HCEC 1CT (cell line): Measurements from ENCODE around the gene IRF2.

Experiments used
- DNase-seq: peaks from one replicate; pipeline ENCODE4 v3.0.0-alpha.2; 2017

IRF2 gene

DNA sequence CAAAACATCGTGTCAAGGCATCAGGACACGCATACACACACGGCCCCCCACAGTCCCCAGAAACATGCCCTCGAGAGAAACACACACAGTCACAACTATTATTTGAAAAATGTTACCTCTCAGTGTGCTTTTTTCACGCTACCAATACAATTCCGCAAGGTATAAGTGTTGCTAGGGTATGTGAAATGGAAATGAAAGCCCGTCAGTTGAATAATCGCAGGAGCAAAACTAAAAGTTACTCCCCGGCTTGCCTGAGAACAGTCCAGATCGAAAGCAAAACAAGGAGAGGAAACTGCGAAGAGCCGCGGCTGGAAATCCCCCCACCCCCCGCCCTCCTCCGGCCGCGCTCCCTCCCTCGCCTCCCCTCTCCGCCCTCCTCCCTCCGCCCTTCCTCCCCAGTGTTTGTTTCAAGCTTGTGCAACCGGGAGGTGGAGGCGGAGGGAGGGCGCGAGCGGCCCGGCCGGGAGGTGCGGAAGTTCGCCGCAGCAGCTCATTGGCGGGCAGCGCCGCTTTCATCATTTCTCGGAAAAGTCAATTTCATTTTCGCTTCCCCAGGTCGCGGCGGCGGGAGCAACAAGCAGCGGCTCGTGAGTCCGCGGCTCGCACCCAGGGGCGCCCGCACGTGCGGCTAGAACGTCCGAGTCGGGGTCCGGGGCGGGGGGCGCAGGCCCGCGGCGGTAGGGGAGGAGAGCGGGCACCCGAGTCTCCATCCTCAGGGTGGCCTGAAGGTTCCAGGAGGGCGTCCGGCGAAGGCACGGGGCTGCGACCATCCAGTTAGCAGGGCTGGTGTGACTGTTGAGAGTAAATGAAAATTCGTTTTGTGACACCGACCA is at the start of gene IRF2:
IRF2 (minus strand) TSS at position 288 of the 833 bp plus-strand sequence. CDS start 45,486 bp downstream, outside the sequence.
- DNase-seq = peak; percentile 89

- DNase-seq = no peak
Measured at GRCh38 chr4:184515606-184516005, 41.3 kb upstream of the IRF2 start.

DNA sequence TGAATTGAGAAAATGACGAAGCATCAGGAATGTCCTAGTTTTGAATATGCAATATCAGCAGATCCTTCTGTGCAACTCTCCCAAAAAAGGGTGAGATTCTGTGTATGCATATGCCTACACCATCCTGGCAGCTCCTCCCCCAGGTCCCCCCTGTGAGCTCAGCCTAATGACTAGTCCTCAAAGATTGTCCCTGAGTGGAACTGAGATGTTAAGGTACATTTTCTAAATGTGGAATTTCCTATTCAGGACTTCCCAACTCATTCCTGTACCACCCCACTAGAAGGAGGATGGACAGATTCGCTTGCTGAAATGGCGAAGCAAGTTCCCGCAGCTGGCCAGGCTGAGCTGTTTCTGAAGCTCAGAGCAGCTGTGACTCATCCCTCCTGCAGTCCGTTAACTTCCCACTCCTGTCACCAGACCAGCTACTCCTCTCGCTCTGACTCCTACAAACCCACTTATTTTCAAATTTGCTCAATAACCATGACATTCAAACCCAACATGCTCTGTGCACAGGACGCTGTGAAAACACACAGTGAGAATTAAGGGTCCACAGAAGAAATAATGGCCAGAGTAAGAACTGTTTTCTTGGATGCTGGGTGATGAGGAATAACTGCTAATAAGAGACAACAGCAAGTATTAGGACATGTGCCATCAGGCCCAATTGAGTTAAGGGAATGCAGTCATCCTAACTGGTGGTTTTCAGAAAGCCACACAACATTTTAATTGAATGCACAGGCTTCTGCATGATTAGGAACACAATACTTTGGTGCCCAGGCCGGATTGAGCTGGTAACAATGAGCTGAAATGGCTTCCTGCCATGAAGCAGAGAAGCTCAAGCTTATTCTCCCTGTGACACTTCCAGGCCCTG is 40.0 kb upstream of the IRF2 start:
- peak; percentile 75 for DNase-seq

GRCh38 chr4:184513802-184514120 is 39.4 kb upstream of the IRF2 start:
- peak; percentile 43 for DNase-seq

- no peak for DNase-seq
Measured at GRCh38 chr4:184511156-184511555, 36.8 kb upstream of the IRF2 start.

DNA sequence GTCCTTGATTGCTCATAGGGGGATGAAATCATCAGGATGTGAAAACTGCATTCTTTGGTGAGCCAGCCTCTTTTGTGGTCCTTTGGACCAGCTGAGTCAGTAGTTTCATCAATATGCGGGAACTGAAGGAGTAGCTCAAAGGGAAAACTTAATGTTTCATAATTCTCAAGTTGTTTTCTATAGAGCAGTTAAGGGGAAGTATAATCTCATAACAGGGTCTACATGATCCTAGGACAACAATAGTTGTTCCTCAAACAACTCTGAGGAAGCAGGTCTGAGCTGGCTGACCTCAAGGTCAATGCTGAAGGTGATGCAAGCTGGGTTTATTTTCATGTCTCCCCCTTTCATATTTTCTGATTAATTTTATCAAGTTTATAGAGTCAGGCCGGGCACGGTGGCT is 36.1 kb upstream of the IRF2 start:
- DNase-seq = no peak

GRCh38 chr4:184506527-184507121 is 32.3 kb upstream of the IRF2 start:
- DNase-seq = no peak

DNA sequence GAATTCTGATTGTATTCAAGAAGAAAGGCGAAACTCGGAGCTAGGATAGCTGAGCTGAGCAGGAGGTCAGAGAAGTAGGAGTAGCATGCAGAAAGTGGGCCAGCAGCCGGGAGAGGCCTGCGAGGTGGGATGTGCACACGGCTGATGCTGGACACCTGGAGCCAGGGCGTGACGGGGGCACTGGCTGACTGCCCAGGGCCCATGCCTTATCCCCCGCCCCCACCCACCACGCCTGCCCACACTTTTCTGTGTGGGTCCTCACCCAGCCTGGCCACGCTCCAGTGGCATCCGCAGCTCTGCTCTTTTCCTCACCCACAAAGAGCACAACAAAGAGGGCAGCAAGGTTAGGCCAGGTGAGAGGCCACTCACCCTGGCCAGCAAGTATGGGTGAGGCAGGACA is 30.0 kb upstream of the IRF2 start:
- no peak for DNase-seq

DNA sequence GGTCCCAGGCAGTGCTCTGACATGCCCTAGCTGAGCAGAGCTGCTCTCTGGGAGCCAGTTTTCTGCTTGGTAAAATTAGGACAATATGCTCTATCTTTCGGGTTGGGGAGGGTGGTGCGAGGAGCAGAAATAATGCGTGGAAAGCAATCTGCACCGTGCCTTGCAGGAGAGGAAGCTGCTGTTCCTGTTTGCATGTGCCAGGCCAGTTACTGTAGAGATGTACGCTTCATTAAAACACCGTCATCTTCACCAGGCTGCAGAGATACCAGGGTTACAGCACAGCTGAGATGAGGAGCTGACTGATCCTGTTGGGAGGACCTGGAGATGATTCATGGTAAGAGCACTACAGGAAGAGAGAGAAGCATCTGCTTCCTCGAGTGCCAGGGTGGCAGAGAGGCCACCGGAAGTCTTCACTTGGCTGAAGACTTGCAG is 29.5 kb upstream of the IRF2 start:
- DNase-seq = no peak

DNA sequence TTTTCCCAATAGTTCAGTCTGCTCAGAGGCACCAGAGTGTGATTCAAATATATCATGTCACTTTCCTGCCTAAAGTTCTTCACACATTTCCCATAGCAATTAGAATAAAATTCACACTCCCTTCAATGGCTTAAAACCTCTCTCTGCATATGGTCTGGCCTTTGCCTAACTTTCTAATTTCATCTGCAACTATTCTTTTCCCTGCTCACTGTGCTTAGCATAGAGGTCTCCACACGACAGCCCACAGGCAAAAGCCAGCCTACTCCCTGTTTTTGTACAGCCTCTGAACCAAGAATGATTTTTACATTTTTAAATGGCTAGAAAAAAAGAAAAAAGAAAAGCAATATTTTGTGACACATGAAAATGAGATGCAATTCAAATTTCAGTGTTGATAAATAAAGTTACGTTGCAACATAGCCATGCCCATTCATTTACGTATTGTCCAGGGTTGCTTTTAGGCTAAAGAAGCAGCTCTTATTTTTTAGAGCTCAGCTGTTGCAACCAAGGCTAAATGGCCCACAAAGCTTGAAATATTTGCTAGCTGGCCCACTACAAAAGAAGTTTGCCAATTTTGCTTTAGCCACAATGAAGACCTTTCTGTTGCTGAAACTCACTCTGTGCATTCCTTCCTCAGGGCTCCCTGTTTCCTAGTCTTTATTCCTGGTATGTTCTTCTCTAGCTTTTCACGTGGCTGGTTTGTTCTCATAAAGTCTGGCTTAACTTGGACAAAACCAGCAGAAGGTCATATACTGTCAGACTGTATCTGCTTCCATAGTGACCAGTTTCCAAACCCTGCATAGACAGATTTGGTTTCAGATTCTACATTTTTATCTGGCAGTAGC is 26.6 kb upstream of the IRF2 start:
- no peak for DNase-seq

GRCh38 chr4:184499996-184500395 is 25.6 kb upstream of the IRF2 start:
- no peak for DNase-seq

- DNase-seq = no peak
Measured at GRCh38 chr4:184498598-184498997, 24.2 kb upstream of the IRF2 start.

- no peak for DNase-seq
Measured at GRCh38 chr4:184489771-184490170, 15.4 kb upstream of the IRF2 start.

DNA sequence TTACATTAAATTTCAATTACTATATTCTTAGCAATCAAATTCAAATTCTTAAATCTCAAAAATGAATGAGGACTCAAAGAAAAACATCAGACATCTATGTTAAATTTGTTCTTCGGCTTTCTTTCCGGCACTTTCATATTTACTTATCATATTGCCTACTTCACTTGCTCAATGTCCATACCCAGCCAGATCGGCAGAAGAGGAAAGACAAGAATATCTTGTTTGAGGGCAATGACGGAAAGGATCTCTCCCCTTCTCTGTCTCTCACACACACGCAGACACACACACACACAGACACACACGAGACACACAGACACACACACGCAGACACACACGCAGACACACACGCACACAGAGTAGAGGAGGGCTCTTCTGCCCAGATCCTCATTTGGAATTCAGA is 13.2 kb upstream of the IRF2 start:
- DNase-seq = no peak

DNA sequence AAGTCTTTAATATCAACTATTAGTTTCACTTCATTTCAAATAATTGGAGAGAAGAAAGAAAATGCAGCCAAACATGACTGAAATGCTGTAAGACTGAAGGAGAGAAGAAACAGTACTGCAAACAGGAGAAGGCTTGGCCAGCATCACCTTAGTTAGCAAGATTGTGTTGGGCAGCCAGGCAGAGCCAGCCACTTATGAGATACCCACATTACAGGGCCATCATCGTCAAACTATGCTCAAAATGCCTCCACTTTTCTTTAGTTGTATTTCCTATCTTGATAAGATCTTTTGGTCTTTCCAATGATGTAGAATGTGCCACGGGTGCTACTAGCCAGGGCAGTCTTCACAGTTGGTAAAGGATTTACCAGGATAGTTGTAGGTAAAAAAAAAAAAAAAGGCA is 10.9 kb upstream of the IRF2 start:
- no peak for DNase-seq

- no peak for DNase-seq
Measured at GRCh38 chr4:184481544-184481943, 7.2 kb upstream of the IRF2 start.

GRCh38 chr4:184479516-184479950 is 5.2 kb upstream of the IRF2 start:
- DNase-seq = no peak

DNA sequence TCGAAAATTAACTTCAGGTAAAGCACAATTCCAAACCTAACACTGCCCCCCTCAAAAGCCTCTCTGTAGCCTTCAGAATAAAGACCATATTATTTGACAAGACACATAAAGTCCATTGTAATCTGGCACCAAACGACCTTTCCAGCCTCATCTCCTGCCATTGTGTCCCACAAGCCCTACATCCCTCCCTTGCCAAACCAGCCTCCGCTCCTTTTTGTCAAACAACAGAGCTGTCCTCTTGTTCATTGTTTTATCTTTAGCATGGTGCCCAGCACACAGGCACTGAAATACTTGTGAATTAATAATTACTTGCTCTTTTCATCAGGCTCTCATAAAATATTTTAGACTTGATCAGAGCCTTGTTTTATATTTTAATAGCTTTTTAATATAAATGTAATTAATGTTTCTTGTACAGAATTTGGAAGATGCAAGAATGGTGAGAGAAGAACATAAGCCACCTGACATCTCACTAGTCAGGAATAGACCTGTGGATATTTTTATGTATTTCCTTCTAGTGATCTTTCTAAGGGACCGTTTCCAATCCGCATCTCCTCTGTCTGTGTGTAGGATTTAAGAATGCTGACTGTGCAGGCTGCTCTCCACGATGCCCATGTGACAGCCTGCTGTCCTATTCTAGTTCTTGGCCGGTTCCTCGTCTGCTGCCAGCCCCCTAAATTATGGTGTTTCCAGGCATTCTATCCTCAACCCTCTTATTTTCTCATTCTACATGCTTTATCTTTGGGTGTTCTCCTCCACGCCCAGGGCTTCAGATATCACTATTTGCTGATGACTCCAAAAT is 3.0 kb upstream of the IRF2 start:
- DNase-seq = no peak

- no peak for DNase-seq
Measured at GRCh38 chr4:184476695-184477094, 2.3 kb upstream of the IRF2 start.

GRCh38 chr4:184475498-184475897 is 1.1 kb upstream of the IRF2 start:
- no peak for DNase-seq

- DNase-seq = peak; percentile 12
Measured at GRCh38 chr4:184475096-184475461, 729 bp upstream of the IRF2 start.
